ENCODE measurements around the gene SCD5.

Gene SCD5

DNA sequence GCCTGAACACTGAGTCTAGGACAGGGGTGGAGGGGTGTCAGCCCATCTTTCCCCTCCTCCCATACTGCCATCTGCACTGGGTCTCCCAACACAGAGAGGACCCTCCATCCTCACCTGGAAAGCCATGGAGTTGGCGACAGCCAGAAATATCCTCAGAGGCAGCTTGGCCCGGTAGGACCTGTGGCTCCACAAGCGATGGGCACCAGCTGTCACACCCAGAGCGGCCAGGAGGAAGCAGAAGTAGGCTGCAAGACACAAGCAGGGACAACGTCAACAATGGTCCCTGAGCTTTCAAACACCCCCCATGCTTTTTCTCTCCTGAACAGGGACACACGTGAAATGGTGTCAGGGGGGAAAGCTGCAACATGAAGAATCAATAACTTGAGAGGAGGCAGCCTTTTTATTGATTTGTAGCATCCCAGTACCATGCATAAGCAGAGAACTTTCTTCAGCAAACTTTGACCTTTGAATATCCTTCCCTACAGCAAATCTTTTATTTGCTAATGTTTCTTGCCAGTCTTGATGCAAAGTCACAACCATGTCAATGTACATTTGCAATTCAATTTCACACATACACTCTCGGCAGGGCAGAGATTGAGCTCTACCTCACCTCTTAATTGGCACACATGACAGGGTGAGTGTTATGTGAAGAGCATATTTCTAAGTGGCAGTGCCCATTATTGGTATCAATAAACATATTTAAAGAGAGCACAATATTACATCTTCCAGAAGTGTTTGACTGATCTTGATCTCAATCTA lies 93.2 kb downstream of the SCD5 start:
- H3K4me3 ChIP-seq (ENCODE audit: low read depth, low read length) = no peak overlapping the region
- no peak for TF ChIP-seq CTCF (IDR thresholded peaks at IDR 0.05; ENCODE audit: insufficient read depth, low read depth, low read length, missing control alignments)
- DNase-seq (ENCODE audit: low read depth) = no peak

DNA sequence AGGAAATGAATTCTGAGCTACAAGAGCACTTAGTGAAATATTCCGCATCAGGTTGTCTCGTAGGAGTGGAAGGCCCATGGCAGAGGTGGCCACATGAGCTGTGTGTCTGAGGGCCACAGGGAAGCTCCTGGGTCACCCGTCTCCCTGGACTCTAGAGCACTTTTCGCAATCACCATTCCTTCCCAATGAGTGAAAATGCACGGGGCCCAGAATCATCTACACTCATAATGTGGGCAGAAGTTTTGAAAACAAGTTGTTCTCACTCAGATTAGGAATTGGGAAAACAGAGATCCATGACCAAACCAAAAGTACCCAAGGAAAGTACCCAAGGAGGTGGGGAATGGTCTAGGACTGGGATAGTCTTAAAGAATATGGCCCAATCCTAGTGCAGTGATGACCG lies 94.4 kb downstream of the SCD5 start:
- H3K4me3 ChIP-seq (ENCODE audit: low read depth, low read length) = no peak overlapping the region
- no peak for DNase-seq (ENCODE audit: low read depth)
- no peak for TF ChIP-seq CTCF (IDR thresholded peaks at IDR 0.05; ENCODE audit: insufficient read depth, low read depth, low read length, missing control alignments)

DNA sequence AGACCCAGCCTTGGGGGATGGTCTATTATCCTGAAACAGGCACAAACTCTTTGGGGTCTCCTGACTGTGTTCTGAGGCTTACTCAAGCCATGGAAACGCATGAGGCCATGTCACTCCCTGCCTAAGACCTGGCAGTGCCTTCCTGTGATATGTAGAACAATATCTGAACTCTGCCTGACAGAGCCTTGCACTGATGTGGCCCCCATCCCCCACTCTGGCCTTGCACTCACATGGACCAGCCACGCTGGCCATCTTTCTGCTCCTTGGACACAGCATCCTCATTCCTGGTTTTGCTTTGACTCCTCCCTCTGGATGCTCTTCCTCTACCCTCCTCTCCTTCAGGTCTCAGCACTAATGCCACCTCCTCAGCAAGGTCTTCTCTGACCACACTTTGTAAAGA lies 100.2 kb downstream of the SCD5 start:
- H3K4me3 ChIP-seq (ENCODE audit: low read depth, low read length) = no peak overlapping the region
- no peak for TF ChIP-seq CTCF (IDR thresholded peaks at IDR 0.05; ENCODE audit: insufficient read depth, low read depth, low read length, missing control alignments)
- DNase-seq (ENCODE audit: low read depth) = no peak

DNA sequence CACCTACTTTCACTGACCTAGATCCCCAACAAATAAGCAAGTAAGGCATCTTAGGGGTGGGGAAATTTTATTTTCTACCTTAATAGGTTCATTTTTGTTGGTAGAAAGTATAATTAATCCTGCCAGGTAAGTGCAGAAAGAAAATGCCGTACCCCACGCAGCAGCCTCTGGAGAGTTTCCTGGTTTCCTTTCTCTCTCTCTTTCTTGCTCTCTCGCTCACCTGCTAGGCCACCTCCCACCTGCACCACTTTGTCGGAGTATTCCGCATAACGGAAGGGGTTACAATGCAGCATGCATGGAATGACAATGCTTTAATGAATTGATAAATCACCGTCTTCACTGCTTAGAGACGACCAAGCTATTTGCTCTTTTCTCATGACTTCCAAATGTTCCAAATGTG lies 101.0 kb downstream of the SCD5 start:
- no peak for TF ChIP-seq CTCF (IDR thresholded peaks at IDR 0.05; ENCODE audit: insufficient read depth, low read depth, low read length, missing control alignments)
- H3K4me3 ChIP-seq (ENCODE audit: low read depth, low read length) = no peak overlapping the region
- no peak for DNase-seq (ENCODE audit: low read depth)

DNA sequence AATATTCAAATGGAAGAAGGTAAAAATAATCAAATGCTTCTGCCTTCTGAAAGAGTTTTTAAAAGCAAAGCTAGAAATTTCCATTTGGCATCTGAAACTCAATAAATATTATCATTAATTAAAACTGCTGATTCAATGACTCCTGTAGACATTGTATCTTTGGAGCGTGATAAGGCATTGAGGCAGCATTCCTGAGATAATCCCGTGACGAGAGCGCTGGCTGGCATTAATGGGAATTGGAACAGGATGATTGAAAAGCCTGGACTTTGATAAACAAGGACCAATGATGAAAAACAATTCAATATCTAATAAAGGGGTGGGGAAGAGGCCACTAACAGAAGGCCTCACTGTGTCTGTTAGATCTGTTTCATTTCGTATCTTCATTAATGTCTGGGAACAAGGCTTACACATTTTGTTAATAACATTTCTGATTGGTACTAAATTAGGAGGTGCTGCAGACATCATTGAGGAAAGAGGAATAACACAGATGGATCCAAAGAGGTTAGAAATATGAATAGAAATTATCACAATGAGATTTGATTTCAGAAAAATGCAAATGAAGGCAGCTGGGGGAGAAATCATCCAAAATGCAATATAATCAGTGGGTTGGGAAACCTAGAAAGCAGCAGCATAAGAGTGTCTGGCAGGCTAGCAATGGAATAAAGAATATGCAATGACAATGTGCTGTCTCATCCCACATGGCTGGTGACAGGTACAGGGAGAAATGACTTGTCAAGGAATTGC lies 102.3 kb downstream of the SCD5 start:
- no peak for TF ChIP-seq CTCF (IDR thresholded peaks at IDR 0.05; ENCODE audit: insufficient read depth, low read depth, low read length, missing control alignments)
- no peak overlapping the region for H3K4me3 ChIP-seq (ENCODE audit: low read depth, low read length)
- DNase-seq (ENCODE audit: low read depth) = no peak

DNA sequence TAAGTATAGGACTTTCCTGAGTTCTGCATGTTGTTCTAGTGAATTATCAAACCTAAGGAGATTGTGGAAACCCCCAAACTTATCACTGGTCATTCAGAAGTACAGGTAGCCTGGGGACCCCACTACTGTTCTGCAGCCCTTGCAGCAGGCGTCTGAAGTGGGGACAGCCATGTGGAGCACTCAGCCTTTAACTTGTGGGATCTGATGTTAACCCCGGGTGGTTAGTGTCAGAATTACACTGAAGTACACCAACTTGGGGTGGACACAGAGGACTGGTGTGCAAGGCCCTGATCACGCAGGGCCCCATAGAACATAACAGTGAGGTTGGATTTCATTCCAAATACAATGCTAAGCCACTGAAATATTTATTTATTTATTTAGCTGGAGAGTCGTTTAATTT lies 103.7 kb downstream of the SCD5 start:
- H3K4me3 ChIP-seq (ENCODE audit: low read depth, low read length) = no peak overlapping the region
- DNase-seq (ENCODE audit: low read depth) = no peak
- no peak for TF ChIP-seq CTCF (IDR thresholded peaks at IDR 0.05; ENCODE audit: insufficient read depth, low read depth, low read length, missing control alignments)

Data from GM12865 (cell line).